Epithelial cell of prostate (primary cell): ENCODE data around the gene STARD4.
A peak's percentile ranks its signal among the peaks of the same experiment; 100 is the strongest.

Experiments
- DNase-seq: peaks from one replicate; pipeline ENCODE4 v3.0.0-alpha.2; 2011; ENCODE audit warnings: low read depth, low spot score
- H3K27ac ChIP-seq: fragments of 450-650 bp; 2 replicates; pipeline ENCODE4 v1.5.1; 2017; ENCODE audit warnings: mild to moderate bottlenecking

Gene STARD4, protein sequence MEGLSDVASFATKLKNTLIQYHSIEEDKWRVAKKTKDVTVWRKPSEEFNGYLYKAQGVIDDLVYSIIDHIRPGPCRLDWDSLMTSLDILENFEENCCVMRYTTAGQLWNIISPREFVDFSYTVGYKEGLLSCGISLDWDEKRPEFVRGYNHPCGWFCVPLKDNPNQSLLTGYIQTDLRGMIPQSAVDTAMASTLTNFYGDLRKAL

DNA sequence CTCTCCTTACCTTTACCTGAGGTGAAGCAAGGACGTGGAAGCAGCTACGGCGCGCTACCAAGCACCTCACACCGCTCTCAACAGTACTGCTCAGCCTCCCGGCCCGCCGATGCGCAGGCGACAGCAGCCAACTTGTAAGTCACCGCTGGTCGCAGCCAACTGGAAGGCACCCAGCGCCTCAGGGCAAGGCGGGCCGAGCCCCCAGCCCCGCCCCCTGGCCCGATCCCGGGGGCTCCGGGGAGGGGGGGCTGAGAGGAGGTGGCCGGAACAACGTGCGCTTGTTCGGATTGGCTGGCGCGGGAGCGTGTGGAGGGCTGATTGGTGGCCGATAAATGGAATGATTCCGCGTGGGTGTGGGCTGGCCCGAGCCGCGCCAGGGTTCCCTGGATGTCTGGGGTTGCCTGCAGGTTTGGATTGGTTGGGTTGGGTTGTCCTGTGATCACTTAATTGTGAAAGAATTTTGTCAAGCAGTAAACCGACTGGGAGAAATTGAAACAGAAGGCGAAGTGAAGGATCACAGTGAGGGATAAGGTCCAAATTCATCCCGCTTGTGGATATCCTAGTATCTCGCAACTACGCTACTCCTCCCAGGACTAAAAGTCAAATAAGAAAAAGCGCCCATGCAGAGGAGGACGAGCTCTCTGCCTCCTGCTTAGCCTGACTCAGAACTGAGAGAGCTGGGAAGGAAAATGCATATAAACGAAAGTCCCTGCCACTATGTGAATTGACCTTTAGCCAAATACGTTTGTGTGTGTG lies at the start of gene STARD4:
STARD4 (minus strand) TSS at position 161 of the 756 bp plus-strand sequence. CDS start 5,102 bp downstream, outside the sequence.
- peak; percentile 79 for DNase-seq
- peak within 1 kb of the TSS; percentile 87 for H3K27ac ChIP-seq

DNA sequence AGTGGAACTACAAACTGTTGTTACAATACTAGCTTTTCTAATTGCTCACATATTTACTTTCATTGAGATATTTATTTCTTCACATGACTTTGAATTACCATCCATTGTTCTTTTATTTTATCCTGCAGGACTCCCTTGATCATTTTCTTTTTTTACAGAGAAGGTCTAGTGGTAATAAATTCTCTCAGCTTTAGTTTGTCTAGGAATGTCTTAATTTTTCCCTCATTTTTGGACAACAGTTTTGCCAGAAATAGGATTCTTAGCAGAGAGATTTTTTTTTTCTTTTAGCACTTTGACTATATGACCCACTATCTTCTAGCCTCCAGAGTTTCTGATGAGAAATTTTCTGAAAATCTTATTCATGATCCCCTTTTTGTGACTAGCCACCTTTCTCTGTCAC lies 47.3 kb upstream of the STARD4 start:
- DNase-seq = no peak
- H3K27ac ChIP-seq = no peak overlapping the region

DNA sequence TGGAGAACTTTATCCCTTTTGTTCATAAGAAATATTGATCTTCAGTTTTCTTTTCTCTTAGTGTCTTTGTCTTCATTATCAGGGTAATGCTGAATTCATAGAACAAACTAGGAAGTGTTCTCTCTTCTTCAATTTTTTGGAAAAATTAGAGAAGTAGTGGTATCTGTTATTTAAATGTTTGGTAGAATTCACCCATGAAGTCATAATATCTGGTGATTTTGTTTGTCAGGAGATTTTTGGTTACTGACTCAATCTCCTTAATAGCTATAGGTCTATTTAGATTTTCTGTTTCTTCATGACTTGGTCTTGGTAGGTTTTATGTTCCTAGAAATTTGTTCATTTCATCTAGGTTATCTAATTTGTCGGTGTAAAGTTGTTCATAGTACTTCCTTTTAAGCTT lies 45.4 kb upstream of the STARD4 start:
- no peak overlapping the region for H3K27ac ChIP-seq
- no peak for DNase-seq

DNA sequence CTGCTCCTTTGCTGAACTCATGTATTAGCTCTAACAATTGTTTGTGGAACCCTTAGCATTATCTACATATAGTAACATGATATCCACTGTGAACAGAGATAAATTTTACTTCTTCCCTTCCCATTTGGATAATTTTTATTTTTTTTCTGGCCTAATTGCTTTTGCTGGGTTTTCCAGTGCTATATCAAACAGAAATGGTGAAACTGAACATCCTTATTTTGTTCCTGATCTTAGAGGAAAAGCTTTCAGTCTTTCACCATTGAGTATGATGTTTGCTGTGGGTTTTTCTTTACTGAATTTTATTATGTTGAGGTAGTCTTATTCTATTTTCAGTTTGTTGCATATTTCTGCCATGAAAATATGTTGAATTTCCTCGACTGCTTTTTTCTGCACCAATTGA lies 44.8 kb upstream of the STARD4 start:
- no peak for DNase-seq

DNA sequence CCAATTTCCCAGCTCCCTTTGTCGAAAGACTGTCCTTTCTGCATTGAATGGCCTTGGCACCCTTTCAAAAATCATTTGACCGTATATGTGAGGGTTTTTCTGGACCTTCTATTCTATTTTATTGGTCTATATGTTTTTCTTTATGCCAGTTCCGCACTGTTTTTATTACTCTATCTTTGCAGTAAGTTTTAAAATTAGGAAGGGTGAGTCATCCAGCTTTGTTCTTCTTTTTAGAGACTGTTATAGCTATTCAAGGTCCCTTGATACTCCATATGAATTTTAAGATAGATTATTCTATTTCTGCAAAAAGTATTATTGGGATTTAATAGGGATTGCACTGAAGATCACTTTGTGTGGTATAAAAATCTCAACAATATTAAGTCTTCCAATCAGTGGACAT lies 44.2 kb upstream of the STARD4 start:
- DNase-seq = no peak
- no peak overlapping the region for H3K27ac ChIP-seq

More for the DNA sequence above, 44.8 kb upstream of the STARD4 start:
- H3K27ac ChIP-seq = no peak overlapping the region

DNA sequence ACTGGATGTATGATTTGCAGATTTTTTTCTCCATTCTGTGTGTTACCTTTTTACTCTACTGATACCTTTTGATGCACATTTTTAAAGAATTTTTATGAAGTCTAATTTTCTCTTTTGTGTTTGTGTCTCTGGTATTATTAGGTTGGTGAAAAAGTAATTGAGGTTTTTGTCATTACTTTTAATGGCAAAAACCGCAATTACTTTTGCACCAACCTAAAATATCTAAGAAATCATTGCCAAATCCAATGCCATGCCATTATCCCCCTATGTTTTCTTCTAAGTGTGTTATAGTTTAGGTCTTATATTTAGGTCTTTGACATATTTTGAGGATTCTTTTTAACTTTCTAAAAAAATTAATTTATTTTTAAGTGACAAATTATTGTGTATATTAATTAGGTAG lies 43.4 kb upstream of the STARD4 start:
- no peak for DNase-seq
- no peak overlapping the region for H3K27ac ChIP-seq

DNA sequence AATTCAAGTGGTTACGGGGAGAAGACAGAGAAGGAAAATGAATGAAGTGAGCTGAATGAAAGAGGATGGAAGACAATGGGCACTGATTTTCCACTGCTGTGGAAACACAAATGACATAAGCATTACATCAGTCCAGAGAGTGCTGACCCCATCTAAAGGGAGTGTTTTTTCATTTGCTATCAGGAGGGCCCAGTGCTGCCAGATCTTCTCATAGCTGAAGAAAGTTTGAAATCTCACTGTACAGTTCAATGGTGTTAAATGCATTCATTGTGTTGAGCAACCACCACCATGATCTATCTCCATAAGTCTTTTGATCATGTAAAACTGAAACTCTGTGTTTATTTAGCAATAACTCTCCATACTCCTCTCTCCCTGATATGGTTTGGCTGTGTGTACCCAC lies 41.5 kb upstream of the STARD4 start:
- H3K27ac ChIP-seq = no peak overlapping the region
- DNase-seq = no peak

DNA sequence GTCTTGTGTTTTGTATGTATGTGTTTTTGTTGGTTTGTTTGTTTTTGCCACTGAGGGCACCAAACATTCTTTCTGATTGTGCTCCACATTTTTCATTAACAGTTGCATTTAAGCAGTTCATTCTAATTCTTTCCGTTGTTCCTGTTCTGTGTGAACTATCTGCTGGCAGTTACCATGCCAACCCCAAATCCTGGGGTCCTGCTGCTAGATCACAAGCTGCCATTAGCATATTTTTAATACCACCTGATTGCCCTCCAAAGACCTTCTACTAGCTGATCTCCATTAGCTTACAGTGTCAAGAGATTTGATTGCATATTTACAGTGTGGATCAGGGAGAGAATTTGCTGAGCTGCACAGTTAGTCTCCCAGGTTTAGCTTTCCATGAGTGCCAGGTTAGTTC lies 40.6 kb upstream of the STARD4 start:
- no peak overlapping the region for H3K27ac ChIP-seq

DNA sequence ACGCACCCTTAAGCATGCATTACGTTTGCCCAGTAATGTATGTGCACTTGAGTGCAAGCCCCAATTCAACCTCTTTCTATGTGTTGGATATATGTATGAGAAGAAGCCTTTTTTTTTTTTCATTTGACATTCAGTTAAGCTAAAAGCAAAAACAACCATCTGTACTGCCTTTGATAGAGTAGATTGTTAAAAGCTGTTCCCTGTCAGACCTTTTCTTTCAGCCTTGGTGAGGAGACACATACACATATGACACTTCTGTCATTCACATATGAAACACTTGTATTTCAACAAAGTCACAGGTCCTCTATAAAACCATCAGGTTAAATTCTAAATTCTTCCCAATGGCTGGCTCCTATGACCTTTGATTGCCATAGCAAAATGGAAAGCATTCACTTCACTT lies 40.2 kb upstream of the STARD4 start:
- H3K27ac ChIP-seq = no peak overlapping the region
- DNase-seq = no peak

More for the DNA sequence above, 40.6 kb upstream of the STARD4 start:
- DNase-seq = no peak

DNA sequence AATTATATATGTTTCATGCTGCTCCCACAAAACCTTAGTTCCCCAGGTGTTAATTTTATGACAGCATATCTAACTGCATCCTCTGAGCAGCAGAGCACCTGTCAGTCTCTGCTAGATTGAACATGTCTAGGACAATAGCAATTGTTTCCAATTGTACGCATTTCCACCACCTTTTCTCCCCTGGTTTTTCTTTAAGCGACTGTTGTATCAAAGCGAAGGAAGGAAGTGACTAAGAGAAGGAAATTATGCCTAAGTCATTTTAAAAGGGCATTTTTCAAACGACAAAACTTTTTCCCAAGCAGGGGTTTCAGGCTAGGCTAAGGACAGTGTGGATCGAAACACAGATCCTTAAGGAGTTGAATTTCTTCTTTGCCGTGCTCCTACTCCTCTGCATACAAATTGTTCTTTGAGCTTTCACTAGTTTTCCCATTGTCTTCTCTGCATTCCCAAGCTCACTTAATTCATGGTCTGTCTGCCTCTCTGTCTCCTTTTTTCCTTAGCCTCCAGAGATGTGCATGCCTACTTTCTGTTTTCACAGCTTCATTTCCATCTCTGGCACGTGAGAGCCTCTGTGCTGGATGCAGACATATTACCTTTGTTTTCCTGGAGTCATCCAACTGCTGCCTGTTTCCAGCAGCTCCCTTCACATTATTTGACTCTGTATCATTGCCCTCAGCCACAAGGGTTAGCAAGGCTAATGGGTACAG lies 39.4 kb upstream of the STARD4 start:
- DNase-seq = no peak
- H3K27ac ChIP-seq = peak overlapping the region; percentile 66

DNA sequence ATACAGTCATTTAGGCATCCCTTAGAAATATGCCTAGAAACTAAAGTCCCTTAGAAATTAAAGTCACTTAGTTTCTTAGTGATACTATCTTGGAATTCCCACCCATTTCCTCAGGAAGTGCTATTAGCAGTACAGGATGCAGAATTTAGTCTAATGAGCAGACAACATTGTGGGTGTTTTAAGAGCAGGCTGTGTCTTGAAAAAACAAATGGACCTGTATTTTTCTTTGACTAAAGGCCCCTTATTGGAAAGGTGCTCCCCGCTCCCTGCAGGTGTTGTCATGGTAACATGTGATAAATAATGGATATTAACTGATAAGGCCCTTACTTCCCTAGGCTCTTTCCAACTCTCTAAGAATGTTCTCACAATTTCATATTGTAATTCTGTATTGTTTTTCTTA lies 38.8 kb upstream of the STARD4 start:
- H3K27ac ChIP-seq = peak overlapping the region; percentile 66
- no peak for DNase-seq

DNA sequence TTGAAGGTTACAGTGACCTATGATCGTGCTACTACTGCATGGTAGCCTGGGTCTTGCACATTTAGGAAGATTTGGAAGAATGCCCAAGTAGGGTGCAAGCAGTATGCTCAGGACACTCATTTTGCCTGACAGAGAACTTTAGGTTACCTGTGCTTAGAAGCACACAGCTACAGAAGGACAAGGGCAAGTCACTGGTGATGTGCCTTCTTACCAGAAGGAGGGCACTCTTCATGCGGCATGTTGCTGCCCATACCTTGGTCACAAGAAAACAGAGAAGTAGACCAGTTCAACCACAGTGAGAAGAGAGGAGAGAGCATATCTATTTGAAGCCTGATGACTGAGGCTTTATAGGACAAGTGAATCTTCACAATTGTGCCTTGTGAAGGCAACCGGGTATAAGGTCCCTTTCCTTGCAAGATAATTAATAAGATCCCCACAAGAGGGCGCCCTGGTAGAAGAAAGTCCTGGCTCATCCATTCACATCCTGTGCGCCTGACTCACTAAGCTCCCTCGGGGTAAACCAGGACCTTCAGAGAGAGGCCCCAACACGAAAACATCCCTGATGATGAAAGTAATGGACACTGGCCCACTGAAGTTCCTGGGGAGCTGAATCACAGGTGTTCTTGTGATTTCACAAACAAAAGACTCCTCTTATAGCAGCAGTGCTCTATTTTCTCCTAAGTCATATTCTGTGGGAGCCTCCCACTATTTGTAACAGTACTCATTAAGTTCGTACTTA lies 38.1 kb upstream of the STARD4 start:
- H3K27ac ChIP-seq = peak overlapping the region; percentile 66
- peak; percentile 97 for DNase-seq

DNA sequence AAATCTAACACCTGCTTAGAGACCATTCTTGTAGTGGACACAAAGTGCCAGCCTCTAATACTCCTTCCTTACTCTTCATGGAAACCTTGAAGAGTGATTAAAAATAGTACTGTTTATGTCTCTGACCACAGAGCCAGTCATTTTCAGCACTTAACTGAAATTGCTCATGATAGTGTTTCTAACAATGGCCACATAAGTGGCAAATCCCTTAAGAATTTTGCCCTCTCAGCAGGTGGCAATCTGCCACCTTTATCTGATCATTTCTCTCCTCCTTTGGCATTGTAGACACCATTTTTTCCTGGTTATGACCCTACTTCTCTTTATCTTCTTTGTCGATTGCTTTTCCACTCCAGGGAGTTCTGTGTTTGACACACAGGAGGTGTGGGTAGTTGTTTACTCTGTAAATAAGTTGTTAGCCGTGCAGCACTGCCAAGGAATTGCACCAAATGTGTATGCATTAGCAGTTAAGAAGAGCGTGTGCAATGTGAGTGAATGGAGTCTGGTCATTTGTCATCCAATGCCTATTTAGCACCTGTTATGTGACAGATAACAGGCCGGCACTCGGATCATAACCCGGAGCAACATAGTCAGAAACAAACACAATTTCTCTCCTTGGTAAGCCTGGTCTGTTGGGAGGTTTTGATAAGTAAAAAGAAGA lies 36.8 kb upstream of the STARD4 start:
- no peak overlapping the region for H3K27ac ChIP-seq
- no peak for DNase-seq

DNA sequence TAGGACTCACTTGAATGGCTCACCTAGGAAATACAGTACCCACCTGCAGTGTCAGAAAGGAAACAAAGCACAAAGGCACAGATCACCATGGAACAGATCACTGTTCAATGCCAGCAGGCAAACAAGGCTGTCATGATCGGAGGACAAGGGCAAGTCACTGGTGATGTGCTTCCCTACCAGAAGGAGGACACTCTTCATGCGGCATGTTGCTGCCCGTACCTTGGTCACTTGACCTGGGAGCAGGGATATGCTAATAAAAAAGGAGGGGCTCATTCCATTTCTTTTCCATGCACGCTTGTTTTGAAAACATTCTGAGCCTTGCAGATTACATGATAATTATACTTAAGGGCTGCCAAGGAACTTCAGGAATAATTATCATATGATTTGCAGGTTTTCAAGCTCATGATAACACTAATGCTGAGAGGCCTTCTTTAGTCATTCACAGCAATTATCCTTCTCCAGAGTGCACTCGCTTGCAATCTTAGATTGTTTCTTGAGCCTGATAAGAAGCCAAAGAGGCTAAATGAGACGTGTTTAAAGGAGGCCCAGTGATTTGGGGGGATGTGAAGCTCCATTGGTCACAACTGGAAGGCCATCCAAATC lies 36.1 kb upstream of the STARD4 start:
- no peak for DNase-seq
- no peak overlapping the region for H3K27ac ChIP-seq

DNA sequence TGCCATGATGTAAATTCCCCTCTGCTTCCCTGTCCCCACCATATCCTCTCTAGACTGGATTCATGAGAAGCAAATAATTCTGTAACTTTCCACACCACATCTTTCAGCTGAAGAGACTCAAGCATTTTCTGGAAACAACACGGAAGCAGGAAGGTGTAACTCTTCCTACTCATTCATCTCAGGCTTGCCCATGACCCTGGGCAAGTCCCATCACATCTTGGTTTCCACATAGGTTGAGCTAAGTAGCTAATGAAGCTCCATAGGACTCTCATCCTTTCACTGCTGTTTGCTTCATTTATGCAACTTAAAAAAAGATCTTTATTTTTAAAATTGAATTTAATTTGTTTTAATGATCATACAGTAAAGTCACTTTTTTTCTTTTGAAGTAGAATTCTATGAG lies 32.7 kb upstream of the STARD4 start:
- DNase-seq = peak; percentile 53
- no peak overlapping the region for H3K27ac ChIP-seq

DNA sequence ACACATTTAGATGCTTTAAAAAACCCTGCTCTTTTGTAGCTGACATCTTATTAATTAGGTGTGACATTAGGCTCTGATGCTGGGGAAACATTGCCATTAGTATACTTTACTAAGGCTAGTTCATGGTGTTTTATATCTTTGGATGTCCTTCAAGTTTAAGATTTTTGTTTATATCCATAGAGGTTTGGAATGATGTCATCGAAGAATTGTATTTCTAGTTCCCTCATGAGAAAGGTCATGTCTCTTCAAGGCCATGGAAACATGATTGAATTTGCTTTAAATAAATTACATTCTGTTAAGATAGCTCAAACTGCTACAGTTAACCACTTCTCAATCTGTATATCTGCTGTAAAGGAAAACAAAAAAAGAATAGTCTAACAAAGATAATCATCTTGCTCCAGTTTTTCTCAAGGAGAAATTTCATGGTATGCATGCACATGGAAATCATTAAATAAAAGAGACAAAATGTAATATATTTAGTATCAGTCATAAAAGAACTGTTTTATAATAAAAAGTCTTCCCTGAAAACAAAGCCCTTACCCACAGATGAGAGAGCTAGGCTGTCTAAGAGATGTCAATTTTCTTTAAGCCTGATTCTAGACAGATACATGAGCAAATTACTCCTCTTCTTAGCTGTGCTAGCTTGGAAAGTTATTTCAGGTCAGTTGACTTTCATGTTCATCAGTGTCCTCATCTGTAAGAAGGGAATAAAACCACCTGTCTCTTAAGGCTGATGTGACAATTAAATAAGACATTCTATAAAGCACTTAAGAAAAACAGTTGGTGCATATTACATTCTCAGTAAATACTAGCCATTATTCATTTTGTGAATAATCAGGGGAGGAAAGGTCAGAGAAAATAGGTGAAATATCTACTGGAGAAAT lies 25.0 kb upstream of the STARD4 start:
- H3K27ac ChIP-seq = no peak overlapping the region
- no peak for DNase-seq

DNA sequence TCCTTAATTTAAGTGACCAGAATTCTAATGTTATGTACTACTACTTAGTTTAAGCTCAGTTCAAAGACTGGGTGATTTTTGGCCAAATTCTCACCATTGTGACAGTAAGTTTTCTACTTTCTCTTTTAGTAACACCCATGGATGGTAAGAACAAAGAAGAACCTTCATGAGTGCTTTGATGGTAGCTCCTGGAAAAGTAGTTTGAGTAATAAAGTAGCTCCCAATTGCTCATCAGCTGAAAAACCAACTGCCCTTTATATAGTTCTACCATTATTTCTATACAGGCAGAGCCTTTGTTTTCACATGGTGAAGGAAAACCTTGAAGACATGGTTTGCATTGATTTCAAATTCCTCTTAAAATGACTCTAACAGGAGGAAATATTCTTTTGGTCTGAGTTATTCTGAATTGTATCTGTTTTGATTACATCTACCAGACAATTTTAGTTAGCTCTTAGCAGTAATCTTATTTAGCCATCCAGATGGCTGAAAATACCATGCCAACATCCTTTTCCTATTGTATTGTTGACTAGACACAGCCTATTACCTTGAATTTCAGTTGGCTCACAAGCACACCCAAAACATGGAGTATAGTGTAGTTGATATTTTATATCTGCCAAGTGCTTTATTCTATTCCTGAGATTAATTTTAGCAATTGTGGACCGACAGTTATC lies 23.7 kb upstream of the STARD4 start:
- DNase-seq = no peak
- no peak overlapping the region for H3K27ac ChIP-seq

DNA sequence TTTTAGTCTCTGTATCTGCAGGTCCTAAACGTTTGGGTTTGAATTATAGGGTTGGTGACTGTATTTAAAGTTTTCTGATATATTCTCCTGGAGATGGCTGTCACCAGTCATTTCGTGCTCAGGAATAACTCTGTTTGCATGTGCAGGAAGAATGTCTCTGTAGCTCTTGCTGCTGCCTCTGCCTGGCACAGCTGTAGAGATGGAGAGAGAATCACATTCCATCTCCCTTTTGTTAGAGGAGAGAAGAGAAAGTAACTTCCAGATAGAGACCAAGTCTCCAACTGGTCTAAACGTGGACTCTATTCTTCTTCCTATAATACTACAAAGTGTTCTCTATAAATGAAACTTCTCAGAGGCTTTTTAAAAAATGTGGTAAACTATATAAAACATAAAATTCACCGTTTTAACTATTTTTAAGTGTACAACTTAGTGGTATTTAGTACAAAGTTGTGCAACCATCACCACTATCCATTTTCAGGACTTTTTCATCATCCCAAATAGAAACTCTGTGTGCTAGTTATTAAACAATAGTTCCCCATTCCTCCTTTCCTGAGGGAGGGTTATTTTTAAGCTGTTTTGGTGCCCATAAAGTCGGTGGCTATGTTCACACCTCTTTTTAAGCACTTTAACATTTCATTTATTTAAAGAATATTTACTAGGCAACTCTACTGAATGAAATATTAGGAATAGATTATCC lies 20.7 kb upstream of the STARD4 start:
- DNase-seq = no peak
- no peak overlapping the region for H3K27ac ChIP-seq
